Kidney tubule cell (primary cell): ENCODE measurements around the gene PABPN1L.
"Not testable (repeated sequence)": the region's sequence is repeated elsewhere in the genome, so short reads cannot be mapped to it uniquely, and the experiment has no call there.

Experiments
- DNase-seq: peaks from one replicate; pipeline ENCODE4 v3.0.0-alpha.2; 2018; ENCODE audit warnings: low spot score

Gene PABPN1L

GRCh38 chr16:88900662-88901052, 34.2 kb upstream of the PABPN1L start:
- no peak for DNase-seq

DNA sequence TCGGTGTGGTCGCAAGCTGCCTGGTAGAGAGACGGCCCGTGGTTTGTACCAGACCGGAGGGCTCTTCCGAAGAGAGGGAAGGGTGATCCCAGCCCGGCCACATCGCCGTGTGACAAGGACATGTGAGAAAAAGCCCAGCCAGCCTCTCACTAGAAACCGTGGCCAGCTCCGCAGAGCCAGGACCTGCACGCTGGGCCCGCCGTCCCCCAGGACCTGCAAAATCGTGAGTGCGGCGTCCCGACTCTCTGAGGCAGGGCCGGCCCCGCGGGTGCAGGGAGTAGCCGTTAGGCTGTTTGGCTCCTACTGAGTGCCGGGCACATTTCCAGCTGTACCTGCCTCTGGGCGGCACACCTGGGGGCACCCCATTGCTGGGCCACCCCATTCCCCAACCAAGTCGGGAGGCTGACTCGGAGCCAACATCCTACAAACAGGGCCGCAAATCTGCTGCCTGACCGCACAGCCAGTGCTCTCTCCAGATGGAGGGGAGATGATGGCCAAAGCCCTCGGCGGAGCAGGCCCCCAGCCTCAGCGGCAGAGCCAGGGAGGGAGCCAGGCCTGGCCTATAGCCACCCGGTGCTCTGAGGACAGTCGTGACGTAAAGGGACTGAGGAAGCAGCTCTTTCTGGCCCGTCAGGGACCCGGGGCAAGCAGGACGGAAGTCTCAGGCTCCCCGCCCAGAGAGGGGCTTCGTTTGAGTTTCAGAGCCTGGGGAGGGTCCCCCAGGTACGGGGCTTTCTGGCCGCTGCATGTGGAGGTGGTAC, 33.6 kb upstream of the PABPN1L start:
- no peak for DNase-seq

DNA sequence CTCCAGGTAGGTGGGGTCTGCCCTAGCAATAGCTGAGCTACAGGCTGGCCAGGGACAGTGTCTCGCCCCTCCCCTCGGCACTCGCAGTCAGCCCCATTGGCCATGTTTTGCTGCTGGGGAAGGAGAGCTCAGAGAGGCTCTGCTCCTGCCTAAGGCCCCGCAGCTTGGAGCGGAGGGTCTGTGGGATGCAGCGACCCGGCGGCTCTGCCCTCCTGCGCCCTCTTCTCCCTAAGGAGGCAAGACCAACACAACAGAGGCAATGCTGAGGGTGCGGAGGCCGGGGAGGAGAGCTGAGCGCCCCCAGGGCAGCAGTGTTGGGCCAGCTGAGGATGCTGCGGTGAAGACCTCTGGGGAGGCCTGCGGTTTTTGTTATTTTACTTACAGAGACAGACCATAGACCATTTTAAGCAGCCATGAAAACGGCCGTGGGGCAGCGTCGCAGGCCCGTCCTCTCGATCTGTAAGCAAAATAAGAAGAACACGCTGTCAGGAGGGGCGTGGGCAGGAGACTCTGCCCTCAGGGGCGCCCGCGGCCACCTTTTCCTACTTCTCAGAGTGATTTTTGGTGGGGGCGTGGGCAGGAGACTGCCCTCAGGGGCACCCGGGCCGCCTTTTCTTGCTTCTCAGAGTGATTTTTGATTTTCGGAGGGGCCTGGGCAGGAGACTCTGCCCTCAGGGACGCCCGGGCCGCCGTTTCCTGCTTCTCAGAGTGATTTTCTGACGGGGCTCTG, 31.4 kb upstream of the PABPN1L start:
- no peak for DNase-seq

GRCh38 chr16:88896238-88897070, 30.0 kb upstream of the PABPN1L start:
- DNase-seq = no peak

DNA sequence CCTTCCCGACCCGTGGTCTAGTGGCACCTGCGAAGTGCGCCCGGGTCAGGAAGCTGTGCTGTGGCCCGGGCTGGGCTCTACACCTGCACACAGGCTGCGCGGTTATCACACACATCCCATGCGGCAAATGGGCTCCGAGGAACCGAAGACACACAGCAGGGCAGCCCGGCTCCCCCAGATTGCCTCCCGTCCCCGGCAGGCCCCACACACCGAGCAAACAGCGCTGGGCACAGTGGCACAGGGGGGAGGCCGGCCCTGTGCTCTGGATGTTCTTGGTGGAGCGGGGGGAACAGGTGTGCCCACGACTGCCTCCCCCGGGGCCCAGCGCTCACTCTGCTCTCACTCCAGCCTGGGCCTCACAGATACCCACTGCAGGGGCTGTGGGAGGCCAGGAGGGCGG, 28.9 kb upstream of the PABPN1L start:
- no peak for DNase-seq

- DNase-seq = no peak
Observed at GRCh38 chr16:88894681-88895300, 28.3 kb upstream of the PABPN1L start.

GRCh38 chr16:88894266-88894665, 27.8 kb upstream of the PABPN1L start:
- not testable (repeated sequence) for DNase-seq

DNA sequence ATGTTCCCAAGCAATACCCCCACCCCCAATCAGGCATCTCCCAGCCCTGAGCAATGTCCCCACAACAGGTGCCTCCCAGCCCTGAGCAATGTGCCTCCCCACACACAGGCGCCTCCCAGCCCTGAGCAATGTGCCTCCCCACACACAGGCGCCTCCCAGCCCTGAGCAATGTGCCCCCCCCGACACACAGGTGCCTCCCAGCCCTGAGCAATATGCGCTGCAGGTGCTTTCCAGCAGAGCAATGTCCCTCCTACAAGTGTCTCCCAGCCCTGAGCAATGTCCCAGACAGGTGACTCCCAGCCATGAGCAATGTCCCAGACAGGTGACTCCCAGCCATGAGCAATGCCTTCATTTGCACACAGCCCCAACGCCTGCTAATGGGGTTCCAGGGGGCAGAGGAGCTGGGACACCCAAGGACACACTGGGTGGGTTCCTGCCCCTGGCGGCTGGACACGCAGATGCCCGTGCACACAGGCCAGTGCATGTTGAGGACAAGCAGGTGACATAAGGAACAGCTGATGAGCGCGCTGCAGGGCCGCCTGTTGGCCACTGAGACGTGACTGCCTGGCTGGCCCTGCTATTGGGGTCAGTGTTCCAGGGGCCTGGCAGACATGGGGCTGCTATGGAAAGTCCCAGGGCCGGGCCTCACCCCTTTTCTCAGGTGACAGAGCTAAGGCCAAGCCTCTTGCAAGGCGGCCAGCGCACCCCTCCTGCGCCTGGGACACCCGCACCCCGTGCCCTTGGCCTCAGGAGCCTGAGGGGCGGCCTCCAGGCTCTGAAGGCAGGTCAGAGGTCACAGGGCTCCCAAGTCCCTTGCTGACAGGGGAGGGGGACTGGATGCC, 26.9 kb upstream of the PABPN1L start:
- peak; percentile 59 for DNase-seq

GRCh38 chr16:88892065-88892464, 25.6 kb upstream of the PABPN1L start:
- DNase-seq = no peak

DNA sequence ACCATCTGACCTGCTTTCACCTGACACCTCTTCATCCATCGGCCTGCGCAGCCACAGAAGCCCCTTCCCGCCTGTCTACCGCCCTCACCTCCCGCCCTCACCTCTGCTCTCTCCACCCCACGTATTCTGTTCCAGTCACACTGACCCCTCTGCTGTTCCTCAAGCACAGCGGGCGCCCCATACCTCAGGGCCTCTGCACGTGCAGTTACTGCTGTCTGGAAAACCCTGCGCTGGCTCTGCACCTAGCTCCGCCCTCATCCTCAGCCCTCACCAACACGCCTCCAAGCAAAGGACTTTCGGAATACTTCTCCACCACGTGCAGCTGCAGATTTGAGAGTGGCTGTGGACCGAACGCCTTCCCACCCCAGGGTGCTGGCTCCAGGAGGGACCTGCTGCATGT, 24.6 kb upstream of the PABPN1L start:
- no peak for DNase-seq

GRCh38 chr16:88889702-88890352, 23.4 kb upstream of the PABPN1L start:
- not testable (repeated sequence) for DNase-seq

DNA sequence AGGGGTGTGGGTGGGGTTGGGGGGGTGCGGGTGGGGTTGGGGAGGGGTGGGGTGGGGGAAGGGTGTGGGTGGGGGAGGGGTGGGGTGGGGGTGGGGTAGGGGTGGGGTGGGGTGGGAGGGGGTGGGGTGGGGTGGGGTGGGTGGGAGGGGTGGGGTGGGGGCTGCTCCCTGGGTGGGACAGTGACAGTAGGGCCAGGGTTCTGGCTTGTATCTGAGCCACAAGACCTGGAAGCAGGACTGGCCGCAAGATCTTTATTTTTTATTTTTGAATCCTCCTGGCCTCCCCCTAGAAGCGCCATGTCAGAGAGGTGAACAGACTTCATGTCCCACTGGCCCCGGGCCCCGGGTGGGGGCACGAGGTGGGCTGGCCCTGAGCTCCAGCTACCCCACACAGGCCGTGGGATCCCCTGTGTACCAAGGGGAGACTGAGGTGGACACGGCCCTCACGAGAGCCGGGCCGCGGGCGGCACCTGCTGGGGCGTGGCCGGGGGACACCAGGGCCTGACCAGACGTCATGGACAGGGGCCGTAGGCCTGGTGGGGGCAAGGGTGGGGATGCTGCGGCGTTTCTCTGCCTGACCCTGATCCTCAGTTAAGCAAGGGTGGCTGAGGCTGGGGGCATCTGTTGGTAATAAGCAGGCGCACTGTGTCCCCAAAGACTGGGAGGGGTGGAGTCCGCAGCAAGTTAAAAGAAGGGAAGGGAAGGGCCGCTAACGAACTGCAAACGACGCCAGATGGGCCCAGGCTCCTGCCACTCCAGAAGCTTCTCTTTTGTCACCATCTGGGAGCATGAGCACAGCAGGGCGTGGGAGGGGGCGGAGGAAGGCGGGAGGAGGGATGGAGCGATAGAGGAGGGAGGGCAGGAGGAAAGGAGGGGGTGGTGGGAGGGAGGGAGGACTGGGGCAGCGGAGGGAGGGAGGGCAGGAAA, 22.3 kb upstream of the PABPN1L start:
- no peak for DNase-seq

DNA sequence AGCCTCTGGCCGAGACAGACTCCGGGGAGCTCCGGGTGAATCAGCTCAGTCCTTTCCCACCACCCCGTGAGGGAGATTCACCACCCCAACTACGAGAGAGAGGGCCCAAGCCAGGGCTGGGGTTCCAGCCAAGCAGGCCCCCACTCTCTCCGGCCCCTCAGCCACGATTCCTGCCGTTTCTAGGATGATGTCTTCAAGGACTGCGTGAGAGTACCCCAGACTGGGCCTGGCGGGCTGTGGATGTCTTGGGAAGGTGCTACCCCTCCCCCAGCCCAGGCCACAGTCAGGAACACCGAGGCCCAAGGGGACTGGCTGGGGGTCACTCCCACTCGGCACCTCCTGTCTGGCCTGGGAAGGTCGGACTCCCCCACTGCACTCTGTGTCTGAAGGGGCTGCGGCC, 21.6 kb upstream of the PABPN1L start:
- no peak for DNase-seq

DNA sequence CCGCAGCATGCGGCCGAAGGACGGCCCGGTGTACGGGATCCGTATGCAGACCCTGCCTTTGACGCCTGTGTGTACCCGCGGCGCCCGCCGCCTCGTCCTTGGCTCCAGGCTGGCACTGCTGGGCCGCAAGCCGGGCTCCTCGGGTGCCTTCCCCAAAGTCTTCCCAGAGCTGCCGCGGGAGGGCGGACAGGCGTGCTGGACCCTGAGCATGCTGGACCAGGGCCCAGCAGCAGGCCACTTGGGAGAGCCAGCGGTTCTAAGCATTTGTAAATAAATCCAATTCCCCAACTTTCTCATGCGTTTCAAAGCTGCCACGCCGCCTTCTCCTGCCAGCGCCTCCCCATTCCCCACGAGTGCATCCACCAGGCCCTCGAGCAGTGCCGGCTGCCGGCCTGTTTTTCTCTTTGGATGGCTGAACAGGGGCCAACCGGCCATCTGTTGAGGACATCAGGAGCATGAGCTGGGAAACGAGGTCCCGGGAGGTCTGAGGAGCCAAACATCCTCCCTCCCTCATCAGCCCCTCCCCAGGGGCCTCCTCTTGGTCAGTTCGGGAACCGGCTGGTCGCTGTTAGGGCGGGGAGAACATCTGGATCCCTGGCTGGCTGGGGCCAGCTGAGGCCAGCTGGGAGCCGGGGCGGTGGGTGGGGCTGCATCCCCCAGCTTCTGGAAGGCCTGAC, 20.5 kb upstream of the PABPN1L start:
- DNase-seq = no peak

- no peak for DNase-seq
Observed at GRCh38 chr16:88886420-88886844, 20.0 kb upstream of the PABPN1L start.

DNA sequence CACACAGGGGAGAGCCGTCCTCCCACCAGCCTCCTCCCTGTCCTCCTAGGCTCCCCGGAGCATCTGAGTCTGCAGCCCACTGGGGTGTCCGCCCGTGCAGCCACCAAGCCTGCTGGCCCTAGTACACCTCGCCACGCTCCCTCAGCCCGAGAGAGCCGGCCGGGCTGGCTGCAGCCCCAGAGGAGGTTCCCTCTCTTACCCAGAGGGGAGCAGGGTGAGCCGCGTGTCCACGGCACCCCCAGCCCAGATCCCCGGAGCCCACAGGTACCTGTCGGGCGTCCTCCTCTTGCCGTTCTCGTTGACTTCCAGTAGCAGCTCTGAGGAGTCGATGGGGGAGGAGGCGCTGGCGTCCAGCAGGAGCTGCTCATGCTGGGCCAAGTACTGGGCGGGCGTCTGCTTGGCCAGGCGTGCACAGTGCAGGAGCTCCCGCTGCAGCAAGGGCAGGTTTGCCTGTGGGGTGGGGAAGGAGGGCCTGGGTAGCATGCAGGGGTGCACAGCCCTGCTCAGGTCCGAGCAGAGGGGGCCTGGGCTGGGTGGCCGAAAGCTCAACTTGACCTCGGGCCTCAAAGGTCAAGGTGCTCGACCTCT, 19.3 kb upstream of the PABPN1L start:
- no peak for DNase-seq

DNA sequence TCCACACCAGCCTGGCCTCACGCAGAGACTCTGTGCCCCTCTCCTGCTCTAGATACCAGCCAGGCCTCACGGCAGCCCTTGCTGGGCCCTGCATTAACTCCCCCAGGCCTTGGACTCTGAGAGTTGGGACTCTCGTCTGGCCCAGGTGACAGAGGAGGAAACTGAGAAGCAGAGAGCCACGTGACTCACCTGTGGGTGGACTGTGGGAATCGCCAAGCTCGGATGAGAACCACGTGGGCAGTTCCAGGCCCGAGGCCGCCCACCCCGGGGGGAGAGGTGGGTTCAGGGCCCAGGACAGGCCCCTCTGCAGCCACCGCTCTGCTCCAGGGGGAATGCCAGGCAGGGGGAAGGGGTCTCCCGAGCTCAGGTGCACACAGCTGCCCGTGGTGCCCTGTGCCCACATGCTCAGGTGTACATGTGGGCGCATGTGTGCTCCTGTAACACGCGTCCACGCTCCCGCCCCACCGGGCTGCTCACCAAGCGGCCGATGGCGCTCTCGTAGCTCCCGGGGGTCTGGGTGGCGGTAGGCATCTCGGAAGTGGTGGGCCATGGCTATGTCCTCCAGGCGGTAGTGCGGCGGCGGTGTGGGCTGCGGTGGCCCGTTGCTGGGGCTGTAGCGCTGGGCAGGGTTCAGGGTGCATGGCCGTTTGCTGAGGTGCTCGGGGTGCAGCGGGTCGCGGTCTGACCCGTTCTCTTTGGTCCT, 18.3 kb upstream of the PABPN1L start:
- DNase-seq = no peak

GRCh38 chr16:88883946-88884345, 17.5 kb upstream of the PABPN1L start:
- DNase-seq = no peak
